ENCODE results near the gene LRRC9. TPM values are rescaled to one million over a fixed set of nuclear protein-coding genes. Genes with fewer than 3 reads are reported as not detected.

LRRC9 gene
- total and polyA plus RNA-seq, 10 of the 15 experiments (the other 5 are each of a cell fraction or from before 2014, with no cell fraction given) = not detected

DNA sequence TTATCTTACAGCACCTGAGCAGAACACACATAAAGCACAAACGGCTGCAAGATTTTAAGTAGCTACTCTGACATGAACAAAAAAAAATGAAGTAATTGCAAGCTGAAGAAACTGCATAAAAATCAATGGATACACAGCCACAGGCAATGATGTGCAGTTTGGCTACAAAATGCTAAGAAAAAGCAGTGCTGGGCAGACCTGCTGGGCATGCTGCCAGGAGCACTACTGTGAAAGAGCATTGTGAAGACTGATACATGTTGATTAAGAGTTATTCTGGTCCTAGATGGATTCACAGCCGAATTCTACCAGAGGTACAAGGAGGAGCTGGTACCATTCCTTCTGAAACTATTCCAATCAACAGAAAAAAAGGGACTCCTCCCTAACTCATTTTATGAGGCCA, 29.3 kb upstream of the LRRC9 start (continued):
- TF ChIP-seq CBX3 (IDR thresholded peaks at IDR 0.05; ENCODE audit: borderline replicate concordance, low read depth) = no peak
- TF ChIP-seq SIN3A (IDR thresholded peaks at IDR 0.05; ENCODE audit: low read depth, low read length) = no peak
- no peak for TF ChIP-seq NR2C1 (IDR thresholded peaks at IDR 0.05)
- no peak for TF ChIP-seq ZNF24 (IDR thresholded peaks at IDR 0.05)

DNA sequence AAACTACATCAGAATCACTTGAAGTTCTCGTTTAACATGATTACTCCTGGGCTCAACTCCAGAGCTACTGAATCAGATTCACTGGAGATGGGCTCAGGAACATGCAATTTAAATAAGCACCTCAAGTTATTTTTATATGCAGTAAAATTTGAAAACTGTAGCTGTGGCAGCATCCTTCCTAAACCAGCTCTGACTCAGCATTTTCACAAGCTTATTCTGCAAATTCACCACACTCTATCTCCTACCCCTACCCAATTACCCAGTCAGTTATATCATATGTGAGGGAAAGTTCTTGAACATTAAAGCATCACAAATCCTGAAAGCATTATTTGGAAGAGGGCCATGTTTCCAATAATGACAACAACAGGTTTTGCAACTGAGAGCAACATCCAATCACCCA, 24.2 kb upstream of the LRRC9 start:
- Histone ChIP-seq H4K20me1 (ENCODE audit: control insufficient read depth, insufficient read depth) (no peaks in the 10 kb centered on the region), H3K27ac (ENCODE audit: control insufficient read depth, insufficient read depth) (no peak overlapping the region), H3K27me3 (replicated peaks in 1 of 2; ENCODE audit: control insufficient read depth in 2 of 2, insufficient read depth in 2 of 2, low read length in 1 of 2) (no peaks in the 10 kb centered on the region; a peak in 1 of 4 replicates), H3K36me3 (ENCODE audit: control insufficient read depth in 2 of 2, insufficient read depth in 2 of 2, low read length in 1 of 2) (no peaks in the 10 kb centered on the region), H3K4me2 (ENCODE audit: control insufficient read depth, insufficient read depth) (no peak overlapping the region), H2AFZ (ENCODE audit: control insufficient read depth, low read depth, low read length) (no peak overlapping the region), H3K4me3 (no peak overlapping the region), H3K9ac (ENCODE audit: control insufficient read depth, insufficient read depth, low read length) (no peak overlapping the region), H3K9me3 (replicated peaks; ENCODE audit: control insufficient read depth, insufficient read depth, low read length) (no peaks in the 10 kb centered on the region), H3K4me1 (ENCODE audit: control insufficient read depth, insufficient read depth, low read length) (no peaks in the 10 kb centered on the region), H3K79me2 (ENCODE audit: control insufficient read depth, insufficient read depth, low read length) (no peaks in the 10 kb centered on the region)
- in situ Hi-C loops (cut with MboI) = no loop called here
- no peak for FAIRE-seq
- RAD21 ChIA-PET (ENCODE audit: unreplicated experiment) = no interaction called here
- no peak for ATAC-seq
- intact Hi-C loops (cut with micrococcal nuclease; ENCODE audit: unreplicated experiment) = loop anchor here (2.0 to 10.0 kb wide), 2 partner anchors 181 to 263 kb away; no protein-coding TSS in a partner anchor
- no peak for DNase-seq (ENCODE audit: low read depth, low spot score)
- no TSS peak for BruUV-seq (replicated peaks)
- SMC1A ChIA-PET (ENCODE audit: uncharacterized antibody, unreplicated experiment) = interaction anchor here (1.1 to 1.4 kb wide), 2 partner anchors 47 to 268 kb away, joined by 3 read pairs; no protein-coding TSS in a partner anchor
- POLR2A ChIA-PET = no interaction called here
- 4% methylated on average over 1 of the region's 1 CpG for WGBS (ENCODE audit: insufficient coverage, insufficient replicate concordance, low lambda C conversion rate, missing lambda C conversion rate)
- CTCF ChIA-PET = interaction anchor here (0.6 to 1.2 kb wide), 3 partner anchors 69 to 263 kb away, joined by 3 to 8 read pairs (median 4); no protein-coding TSS in a partner anchor
- TF ChIP-seq HCFC1 (IDR thresholded peaks at IDR 0.05; ENCODE audit: low read length) (no peak), ZNF217 (IDR thresholded peaks at IDR 0.05) (no peak), TCF3 (IDR thresholded peaks at IDR 0.05; ENCODE audit: borderline replicate concordance, insufficient read depth, low read depth, low read length) (no peak), POLR2AphosphoS2 (IDR thresholded peaks at IDR 0.05; ENCODE audit: low read depth, low read length) (no peak), ZNF207 (IDR thresholded peaks at IDR 0.05; ENCODE audit: borderline replicate concordance) (no peak), KLF5 (IDR thresholded peaks at IDR 0.05; ENCODE audit: partially characterized antibody) (no peak), ZNF622 (IDR thresholded peaks at IDR 0.05) (no peak), ZNF384 (IDR thresholded peaks at IDR 0.05; ENCODE audit: borderline replicate concordance, low read depth, low read length) (no peak), RCOR1 (conservative IDR thresholded peaks at IDR 0.05; ENCODE audit: low read depth, low read length) (no peak), POLR2AphosphoS5 (IDR thresholded peaks at IDR 0.05; ENCODE audit: low read length) (no peak), BACH1 (IDR thresholded peaks at IDR 0.05; ENCODE audit: borderline replicate concordance) (no peak), CREM (IDR thresholded peaks at IDR 0.05; ENCODE audit: low read depth) (no peak), KAT2A (conservative IDR thresholded peaks at IDR 0.05; ENCODE audit: control insufficient read depth, low read depth, low read length) (no peak), KDM1A (IDR thresholded peaks at IDR 0.05; ENCODE audit: borderline replicate concordance) (no peak), CBX5 (IDR thresholded peaks at IDR 0.05; ENCODE audit: low read depth) (no peak), BCL11A (IDR thresholded peaks at IDR 0.05; ENCODE audit: low read depth, low read length) (no peak)
- TF ChIP-seq, protein P1, sequence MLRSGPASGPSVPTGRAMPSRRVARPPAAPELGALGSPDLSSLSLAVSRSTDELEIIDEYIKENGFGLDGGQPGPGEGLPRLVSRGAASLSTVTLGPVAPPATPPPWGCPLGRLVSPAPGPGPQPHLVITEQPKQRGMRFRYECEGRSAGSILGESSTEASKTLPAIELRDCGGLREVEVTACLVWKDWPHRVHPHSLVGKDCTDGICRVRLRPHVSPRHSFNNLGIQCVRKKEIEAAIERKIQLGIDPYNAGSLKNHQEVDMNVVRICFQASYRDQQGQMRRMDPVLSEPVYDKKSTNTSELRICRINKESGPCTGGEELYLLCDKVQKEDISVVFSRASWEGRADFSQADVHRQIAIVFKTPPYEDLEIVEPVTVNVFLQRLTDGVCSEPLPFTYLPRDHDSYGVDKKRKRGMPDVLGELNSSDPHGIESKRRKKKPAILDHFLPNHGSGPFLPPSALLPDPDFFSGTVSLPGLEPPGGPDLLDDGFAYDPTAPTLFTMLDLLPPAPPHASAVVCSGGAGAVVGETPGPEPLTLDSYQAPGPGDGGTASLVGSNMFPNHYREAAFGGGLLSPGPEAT (IDR thresholded peaks at IDR 0.05; ENCODE audit: low read depth) = no peak
- TF ChIP-seq, protein P2, sequence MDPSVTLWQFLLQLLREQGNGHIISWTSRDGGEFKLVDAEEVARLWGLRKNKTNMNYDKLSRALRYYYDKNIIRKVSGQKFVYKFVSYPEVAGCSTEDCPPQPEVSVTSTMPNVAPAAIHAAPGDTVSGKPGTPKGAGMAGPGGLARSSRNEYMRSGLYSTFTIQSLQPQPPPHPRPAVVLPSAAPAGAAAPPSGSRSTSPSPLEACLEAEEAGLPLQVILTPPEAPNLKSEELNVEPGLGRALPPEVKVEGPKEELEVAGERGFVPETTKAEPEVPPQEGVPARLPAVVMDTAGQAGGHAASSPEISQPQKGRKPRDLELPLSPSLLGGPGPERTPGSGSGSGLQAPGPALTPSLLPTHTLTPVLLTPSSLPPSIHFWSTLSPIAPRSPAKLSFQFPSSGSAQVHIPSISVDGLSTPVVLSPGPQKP (IDR thresholded peaks at IDR 0.05; ENCODE audit: low read depth, low read length) = no peak
- TF ChIP-seq, protein P3, sequence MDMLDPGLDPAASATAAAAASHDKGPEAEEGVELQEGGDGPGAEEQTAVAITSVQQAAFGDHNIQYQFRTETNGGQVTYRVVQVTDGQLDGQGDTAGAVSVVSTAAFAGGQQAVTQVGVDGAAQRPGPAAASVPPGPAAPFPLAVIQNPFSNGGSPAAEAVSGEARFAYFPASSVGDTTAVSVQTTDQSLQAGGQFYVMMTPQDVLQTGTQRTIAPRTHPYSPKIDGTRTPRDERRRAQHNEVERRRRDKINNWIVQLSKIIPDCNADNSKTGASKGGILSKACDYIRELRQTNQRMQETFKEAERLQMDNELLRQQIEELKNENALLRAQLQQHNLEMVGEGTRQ (IDR thresholded peaks at IDR 0.05; ENCODE audit: borderline replicate concordance, low read depth, low read length) = no peak
